Sigmoid colon (tissue), 7 donors: ENCODE measurements around the gene MYO1A. TPM values are rescaled to one million over a fixed set of nuclear protein-coding genes. Genes with fewer than 3 reads are reported as not detected.

Experiments
- DNase-seq: peaks from one replicate; pipeline ENCODE4 v3.0.0-alpha.2; 2019
- H3K27ac ChIP-seq, 4 donors: fragments of 200-600 bp; sonication (generic); one replicate each; pipeline ENCODE4 v1.5.1; 2016 to 2019; ENCODE audit warnings: mild to moderate bottlenecking in 1 of 4
- H3K27me3 ChIP-seq, 3 donors: fragments of 200-600 bp; sonication (generic); one replicate each; pipeline ENCODE4 v1.5.1; 2019; ENCODE audit warnings: mild to moderate bottlenecking in 1 of 3
- H3K36me3 ChIP-seq, 4 donors: fragments of 200-600 bp; sonication (generic); one replicate each; pipeline ENCODE4 v1.5.1; 2016 to 2019
- H3K4me1 ChIP-seq, 4 donors: fragments of 200-600 bp; sonication (generic); one replicate each; pipeline ENCODE4 v1.5.1; 2017 to 2019
- H3K4me3 ChIP-seq, 4 donors: fragments of 200-600 bp; sonication (generic); one replicate each; pipeline ENCODE4 v1.5.1; 2017 to 2019; ENCODE audit warnings: mild to moderate bottlenecking in 2 of 4, moderate library complexity in 1 of 4
- H3K9me3 ChIP-seq, 4 donors: fragments of 200-600 bp in 3 of 4; sonication (generic) in 3 of 4; one replicate each; pipeline versions ENCODE4 v1.5.1 to v1.6.1; 2013 to 2019
- EP300 ChIP-seq, 4 donors: sonication (generic); formaldehyde crosslinking; IDR thresholded peaks; one replicate each; pipeline ENCODE4 v1.6.1; 2017; ENCODE audit warnings: antibody characterized with exemption in 4 of 4
- POLR2A ChIP-seq, 2 donors: fragments of 450-650 bp; IDR thresholded peaks; one replicate each; pipeline ENCODE4 v1.6.1; 2016; ENCODE audit warnings: antibody characterized with exemption in 2 of 2, mild to moderate bottlenecking in 2 of 2, moderate library complexity in 2 of 2
- POLR2AphosphoS5 ChIP-seq, 4 donors: sonication (generic); formaldehyde crosslinking; IDR thresholded peaks; one replicate each; pipeline ENCODE4 v1.6.1; 2017; ENCODE audit warnings: antibody characterized with exemption in 4 of 4
- WGBS, 2 donors: extraction: QIAGEN DNeasy Blood & Tissue Kit; methylation state at CpG; one replicate each; pipeline ENCODE4 v1.1.7; 2013; 5-methylcytosine and 5-hydroxymethylcytosine counted together
- intact Hi-C: fragments of 100-400 bp; cut with DNase I; formaldehyde crosslinking; loops from one replicate; pipeline ENCODE4 v1.15.1; 2023
- polyA plus RNA-seq, 3 donors: library from polyadenylated mRNA; stranded (reverse); fragments of 200-250 nt; gene quantifications; one replicate each; pipeline ENCODE4 v1.2.3, GENCODE V29; 2013
- total RNA-seq, 4 donors: library from RNA; depleted of rRNA; stranded (reverse); fragments of >200 nt; gene quantifications; one replicate each; pipeline ENCODE4 v1.1.0, GENCODE V29; 2016
- TF ChIP-seq, protein P1 (sequence below), 4 experiments: fragments of 450-650 bp in 3 of 4; fragments of 200-600 bp in 1 of 4; IDR thresholded peaks; one replicate each; pipeline ENCODE4 v1.5.1; 2016 to 2019; ENCODE audit warnings: antibody characterized with exemption in 4 of 4, mild to moderate bottlenecking in 3 of 4, moderate library complexity in 2 of 4
- donor health status: healthy with polysubstance abuse.
- donor health status: Bipolar disorder and iron deficiency.
- donor health status: healthy.

Gene MYO1A
- total and polyA plus RNA-seq, 7 donors, result 0.71 to 112 (median 7.2) TPM

- intact Hi-C loops, result no loop called here
- peak; percentile 26 for DNase-seq
- no peak overlapping the region for H3K4me3 ChIP-seq
- H3K4me1 ChIP-seq, result peaks cover 0 to 22% (median 19%) of the 10 kb centered on the region in 4 donors
- no peaks in the 10 kb centered on the region for H3K9me3 ChIP-seq
- TF ChIP-seq, protein P1, sequence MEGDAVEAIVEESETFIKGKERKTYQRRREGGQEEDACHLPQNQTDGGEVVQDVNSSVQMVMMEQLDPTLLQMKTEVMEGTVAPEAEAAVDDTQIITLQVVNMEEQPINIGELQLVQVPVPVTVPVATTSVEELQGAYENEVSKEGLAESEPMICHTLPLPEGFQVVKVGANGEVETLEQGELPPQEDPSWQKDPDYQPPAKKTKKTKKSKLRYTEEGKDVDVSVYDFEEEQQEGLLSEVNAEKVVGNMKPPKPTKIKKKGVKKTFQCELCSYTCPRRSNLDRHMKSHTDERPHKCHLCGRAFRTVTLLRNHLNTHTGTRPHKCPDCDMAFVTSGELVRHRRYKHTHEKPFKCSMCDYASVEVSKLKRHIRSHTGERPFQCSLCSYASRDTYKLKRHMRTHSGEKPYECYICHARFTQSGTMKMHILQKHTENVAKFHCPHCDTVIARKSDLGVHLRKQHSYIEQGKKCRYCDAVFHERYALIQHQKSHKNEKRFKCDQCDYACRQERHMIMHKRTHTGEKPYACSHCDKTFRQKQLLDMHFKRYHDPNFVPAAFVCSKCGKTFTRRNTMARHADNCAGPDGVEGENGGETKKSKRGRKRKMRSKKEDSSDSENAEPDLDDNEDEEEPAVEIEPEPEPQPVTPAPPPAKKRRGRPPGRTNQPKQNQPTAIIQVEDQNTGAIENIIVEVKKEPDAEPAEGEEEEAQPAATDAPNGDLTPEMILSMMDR (IDR thresholded peaks at IDR 0.05), result no peak
- TF ChIP-seq POLR2A (IDR thresholded peaks at IDR 0.05) (no peak), POLR2AphosphoS5 (IDR thresholded peaks at IDR 0.05) (no peak), EP300 (IDR thresholded peaks at IDR 0.05) (no peak)
- H3K27ac ChIP-seq, result no peak overlapping the region
- 80 to 86% methylated on average over 12 of the region's 12 CpGs for WGBS, 2 donors
- H3K36me3 ChIP-seq, result no peaks in the 10 kb centered on the region
- no peaks in the 10 kb centered on the region for H3K27me3 ChIP-seq
These were observed 38.2 kb downstream of the MYO1A start for GRCh38 chr12:57011438-57012424.

GRCh38 chr12:57010627-57011247 lies 39.2 kb downstream of the MYO1A start:
- Histone ChIP-seq H3K36me3 (no peaks in the 10 kb centered on the region), H3K4me1 (peaks cover 0 to 26% (median 22%) of the 10 kb centered on the region in 4 donors), H3K9me3 (no peaks in the 10 kb centered on the region), H3K27me3 (no peaks in the 10 kb centered on the region), H3K4me3 (no peak overlapping the region), H3K27ac (no peak overlapping the region)
- DNase-seq, result no peak
- WGBS, 2 donors, result 29 to 84% methylated on average over 4 of the region's 4 CpGs
- intact Hi-C loops, result no loop called here
- TF ChIP-seq, protein P1 (IDR thresholded peaks at IDR 0.05), result no peak
- TF ChIP-seq POLR2AphosphoS5 (IDR thresholded peaks at IDR 0.05), result no peak
- no peak for TF ChIP-seq EP300 (IDR thresholded peaks at IDR 0.05)
- TF ChIP-seq POLR2A (IDR thresholded peaks at IDR 0.05), result no peak

DNA sequence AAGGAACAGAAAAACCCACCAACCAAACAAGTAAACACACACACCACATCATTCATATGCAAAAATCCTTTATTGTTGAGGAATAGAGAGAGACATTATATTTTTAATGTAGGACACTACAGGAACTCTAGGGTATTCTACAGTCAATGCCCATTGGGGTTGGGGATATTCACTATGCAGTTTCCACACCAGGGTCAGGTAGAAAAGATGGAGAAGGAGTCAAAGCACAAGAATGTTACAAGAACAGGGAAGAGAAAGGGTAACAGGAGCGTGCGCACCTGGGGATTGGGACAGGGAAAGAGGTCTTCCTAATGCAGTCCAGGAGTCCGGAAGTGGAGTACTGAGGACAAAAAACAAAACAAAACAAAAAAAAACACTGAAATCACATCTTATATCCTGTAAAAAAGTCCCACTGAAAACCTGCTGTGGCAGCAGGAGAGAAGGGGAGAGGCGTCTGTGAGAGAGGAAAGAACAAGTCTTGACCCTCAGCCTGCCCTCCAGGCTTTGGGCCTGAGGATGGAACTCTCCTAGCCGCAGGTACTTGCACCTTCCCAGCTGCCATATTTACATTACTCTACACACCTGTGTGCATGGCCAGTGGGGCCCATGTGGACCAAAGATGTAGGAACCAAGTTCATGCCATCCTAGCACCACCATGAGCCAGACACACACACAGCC lies 39.8 kb downstream of the MYO1A start:
- DNase-seq, result no peak
- Histone ChIP-seq H3K27ac (no peak overlapping the region), H3K4me1 (peaks cover 0 to 32% (median 28%) of the 10 kb centered on the region in 4 donors), H3K27me3 (no peaks in the 10 kb centered on the region), H3K4me3 (no peak overlapping the region), H3K36me3 (no peaks in the 10 kb centered on the region), H3K9me3 (no peaks in the 10 kb centered on the region)
- TF ChIP-seq POLR2AphosphoS5 (IDR thresholded peaks at IDR 0.05), result no peak
- TF ChIP-seq POLR2A (IDR thresholded peaks at IDR 0.05), result no peak
- TF ChIP-seq, protein P1 (IDR thresholded peaks at IDR 0.05), result no peak
- TF ChIP-seq EP300 (IDR thresholded peaks at IDR 0.05), result no peak
- intact Hi-C loops, result loop anchor here (2.0 to 10.0 kb wide), 4 partner anchors 51 to 365 kb away; partner anchors contain the start of genes ATP5F1B and STAT6
- WGBS, 2 donors, result 93% methylated on average over 5 of the region's 5 CpGs

DNA sequence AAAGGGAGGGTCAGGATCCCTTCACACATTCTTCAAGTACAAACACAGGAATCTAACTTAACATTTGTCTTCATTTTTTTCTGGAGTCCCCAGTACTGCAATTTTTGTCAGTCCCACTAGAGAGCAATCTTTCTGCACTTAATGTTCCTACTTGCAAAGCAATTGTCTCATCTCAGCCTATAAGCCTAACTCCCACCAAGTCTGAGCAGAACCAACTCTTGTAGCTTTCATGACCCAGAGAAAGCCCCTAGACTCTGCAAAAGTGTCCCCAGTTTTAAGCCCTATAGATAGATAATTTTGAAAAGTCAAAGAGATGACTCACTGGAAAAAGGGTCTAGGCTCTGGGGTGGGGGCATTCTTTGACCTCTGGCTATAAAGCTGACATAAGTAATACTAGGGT lies 41.8 kb downstream of the MYO1A start:
- TF ChIP-seq POLR2AphosphoS5 (IDR thresholded peaks at IDR 0.05) (no peak), POLR2A (IDR thresholded peaks at IDR 0.05) (no peak), EP300 (IDR thresholded peaks at IDR 0.05) (no peak)
- TF ChIP-seq, protein P1 (IDR thresholded peaks at IDR 0.05), result peak; percentile 61 to 83 (median 72)
- no peak for DNase-seq
- intact Hi-C loops, result loop anchor here (2.0 to 10.0 kb wide), 4 partner anchors 53 to 363 kb away; partner anchors contain the start of genes ATP5F1B and STAT6
- Histone ChIP-seq H3K36me3 (peaks cover 9 to 16% (median 15%) of the 10 kb centered on the region in 4 donors), H3K9me3 (no peaks in the 10 kb centered on the region), H3K4me1 (peaks cover 0 to 39% (median 33%) of the 10 kb centered on the region in 4 donors), H3K4me3 (no peak overlapping the region), H3K27me3 (no peaks in the 10 kb centered on the region), H3K27ac (peak overlapping the region in 3 of 4 donors; percentile 54 to 64 (median 60))
